DND-41 (cell line): ENCODE measurements around the gene MAB21L3.

Experiments
- EZH2 ChIP-seq: IDR thresholded peaks from 3 replicates; pipeline ENCODE4 v1.6.1; 2012; ENCODE audit warnings: borderline replicate concordance, low read depth, mild to moderate bottlenecking, moderate library complexity, low read length, inconsistent platforms; ENCODE audit not compliant: severe bottlenecking
- TF ChIP-seq, protein P1 (sequence below): IDR thresholded peaks from 2 replicates; pipeline ENCODE4 v1.5.1; 2012; ENCODE audit warnings: borderline replicate concordance, low read length, moderate library complexity, mild to moderate bottlenecking; ENCODE audit not compliant: poor library complexity, severe bottlenecking; ENCODE audit errors: extremely low read depth

DNA sequence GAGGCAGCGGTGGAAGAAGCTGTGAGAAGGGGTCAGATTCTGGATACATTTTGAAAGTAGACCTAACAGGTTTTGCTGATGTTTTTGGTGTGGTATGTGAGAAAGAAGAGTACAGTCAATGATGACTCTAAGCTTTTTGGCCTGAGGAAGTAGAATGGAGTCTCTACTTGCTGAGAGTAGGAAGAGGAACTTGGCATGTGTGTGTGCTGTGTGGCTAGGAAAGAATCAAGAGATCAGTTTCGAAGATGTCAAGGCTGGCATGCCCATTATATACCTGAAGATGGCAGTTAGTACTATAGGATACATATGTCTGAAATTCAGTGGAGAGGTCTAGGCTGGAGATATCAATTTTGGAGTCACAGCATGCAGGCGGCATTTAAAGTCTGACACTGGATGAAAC, 64.4 kb downstream of the MAB21L3 start:
- TF ChIP-seq EZH2: no peak
- TF ChIP-seq, protein P1, sequence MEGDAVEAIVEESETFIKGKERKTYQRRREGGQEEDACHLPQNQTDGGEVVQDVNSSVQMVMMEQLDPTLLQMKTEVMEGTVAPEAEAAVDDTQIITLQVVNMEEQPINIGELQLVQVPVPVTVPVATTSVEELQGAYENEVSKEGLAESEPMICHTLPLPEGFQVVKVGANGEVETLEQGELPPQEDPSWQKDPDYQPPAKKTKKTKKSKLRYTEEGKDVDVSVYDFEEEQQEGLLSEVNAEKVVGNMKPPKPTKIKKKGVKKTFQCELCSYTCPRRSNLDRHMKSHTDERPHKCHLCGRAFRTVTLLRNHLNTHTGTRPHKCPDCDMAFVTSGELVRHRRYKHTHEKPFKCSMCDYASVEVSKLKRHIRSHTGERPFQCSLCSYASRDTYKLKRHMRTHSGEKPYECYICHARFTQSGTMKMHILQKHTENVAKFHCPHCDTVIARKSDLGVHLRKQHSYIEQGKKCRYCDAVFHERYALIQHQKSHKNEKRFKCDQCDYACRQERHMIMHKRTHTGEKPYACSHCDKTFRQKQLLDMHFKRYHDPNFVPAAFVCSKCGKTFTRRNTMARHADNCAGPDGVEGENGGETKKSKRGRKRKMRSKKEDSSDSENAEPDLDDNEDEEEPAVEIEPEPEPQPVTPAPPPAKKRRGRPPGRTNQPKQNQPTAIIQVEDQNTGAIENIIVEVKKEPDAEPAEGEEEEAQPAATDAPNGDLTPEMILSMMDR: no peak
